Uterus (tissue), 2 donors: ENCODE results near the gene GSK3B.

ENCODE experiments used
- CTCF ChIP-seq, 4 experiments: fragments of 200-600 bp in 2 of 4; fragments of 450-650 bp in 2 of 4; sonication (generic) in 2 of 4; IDR thresholded peaks; one replicate each; pipeline ENCODE4 v1.5.1; 2016 to 2019; ENCODE audit warnings: antibody characterized with exemption in 4 of 4, mild to moderate bottlenecking in 2 of 4, moderate library complexity in 1 of 4
- POLR2A ChIP-seq, 2 donors: fragments of 450-650 bp; IDR thresholded peaks; one replicate each; pipeline ENCODE4 v1.6.1; 2016; ENCODE audit warnings: antibody characterized with exemption in 2 of 2, mild to moderate bottlenecking in 1 of 2, moderate library complexity in 1 of 2

- TF ChIP-seq CTCF (IDR thresholded peaks at IDR 0.05) (no peak), POLR2A (IDR thresholded peaks at IDR 0.05) (no peak)
Observed at GRCh38 chr3:120088622-120089021, 5.6 kb downstream of the GSK3B start.
